ENCODE data around the gene WNT7A.

Gene WNT7A

DNA sequence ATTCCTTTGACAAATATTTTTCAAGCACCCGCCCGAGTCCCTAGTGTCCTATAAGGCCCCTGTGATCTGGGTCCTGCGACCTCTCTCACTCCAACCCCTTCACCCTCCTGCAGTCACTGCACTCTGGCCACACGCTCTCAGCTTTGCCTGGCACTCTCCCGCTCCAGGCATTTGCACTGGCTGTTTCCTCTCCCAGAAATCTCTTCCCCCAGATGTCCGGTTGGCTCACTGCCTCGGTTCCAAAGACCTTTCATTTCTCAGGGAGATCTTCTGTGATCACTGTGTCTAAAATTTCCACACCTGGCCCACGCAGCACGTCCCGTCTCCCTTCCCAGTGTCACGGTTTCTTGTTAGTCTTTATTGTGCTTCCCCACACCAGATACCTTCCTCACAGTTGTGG lies 97.4 kb downstream of the WNT7A start:
- Histone ChIP-seq H3K36me3 (ENCODE audit: insufficient read depth, low read length) (no peaks in the 10 kb centered on the region), H3K27me3 (ENCODE audit: insufficient read depth, low read length) (no peaks in the 10 kb centered on the region)

DNA sequence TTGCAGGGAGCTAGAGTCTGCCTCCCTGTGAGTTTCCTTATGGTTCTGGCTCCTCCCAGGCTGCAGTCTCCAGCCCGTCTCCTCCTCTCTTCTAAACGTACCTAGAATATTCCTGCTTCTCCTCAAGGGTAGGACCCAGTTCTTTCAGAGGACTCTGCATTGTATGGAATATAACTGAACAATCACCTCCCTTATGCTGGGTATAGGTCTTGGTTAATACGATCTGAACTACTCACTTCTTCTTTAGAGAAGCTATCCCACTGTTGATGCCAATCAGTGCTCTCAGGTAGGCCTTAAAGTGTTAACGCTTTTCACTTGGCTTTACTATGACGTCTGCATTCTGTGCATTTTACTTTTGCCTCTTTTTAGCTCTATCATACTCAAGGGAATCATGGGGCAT lies 98.5 kb downstream of the WNT7A start:
- no peak overlapping the region for H3K9ac ChIP-seq (ENCODE audit: low read length)
- no peak overlapping the region for H3K4me3 ChIP-seq (ENCODE audit: low read depth, low read length, poor library complexity, severe bottlenecking)
- H3F3A ChIP-seq (ENCODE audit: insufficient read depth, low read length): no peaks in the 10 kb centered on the region
- no peaks in the 10 kb centered on the region for H3K36me3 ChIP-seq (ENCODE audit: insufficient read depth, low read length)
- no peaks in the 10 kb centered on the region for H4K20me1 ChIP-seq (ENCODE audit: insufficient read depth, low read length)
- H3K9me3 ChIP-seq (ENCODE audit: low read length): no peaks in the 10 kb centered on the region
- no peak overlapping the region for H3K4me2 ChIP-seq (ENCODE audit: low read length)
- H3K27ac ChIP-seq (ENCODE audit: low read depth, low read length, poor library complexity, severe bottlenecking): no peak overlapping the region
- no peaks in the 10 kb centered on the region for H3K9me2 ChIP-seq (ENCODE audit: low read depth, low read length)
- H2AFZ ChIP-seq (ENCODE audit: low read length): no peak overlapping the region
- H3K79me2 ChIP-seq (ENCODE audit: insufficient read depth, low read length): no peaks in the 10 kb centered on the region
- TF ChIP-seq CTCF (IDR thresholded peaks at IDR 0.05; ENCODE audit: low read length): no peak
- no peak for TF ChIP-seq EZH2 (IDR thresholded peaks at IDR 0.05; ENCODE audit: borderline replicate concordance, low read length)
- H3K27me3 ChIP-seq (ENCODE audit: insufficient read depth, low read length): no peaks in the 10 kb centered on the region
- H3K4me1 ChIP-seq (ENCODE audit: insufficient read depth, low read length, severe bottlenecking): no peaks in the 10 kb centered on the region

More for the DNA sequence above, 97.4 kb downstream of the WNT7A start:
- TF ChIP-seq CTCF (IDR thresholded peaks at IDR 0.05; ENCODE audit: low read length) (no peak), EZH2 (IDR thresholded peaks at IDR 0.05; ENCODE audit: borderline replicate concordance, low read length) (no peak)
- no peaks in the 10 kb centered on the region for H3F3A ChIP-seq (ENCODE audit: insufficient read depth, low read length)
- no peaks in the 10 kb centered on the region for H3K9me2 ChIP-seq (ENCODE audit: low read depth, low read length)
- no peak overlapping the region for H3K9ac ChIP-seq (ENCODE audit: low read length)
- H3K27ac ChIP-seq (ENCODE audit: low read depth, low read length, poor library complexity, severe bottlenecking): no peak overlapping the region
- H2AFZ ChIP-seq (ENCODE audit: low read length): no peak overlapping the region
- no peaks in the 10 kb centered on the region for H3K79me2 ChIP-seq (ENCODE audit: insufficient read depth, low read length)
- H3K4me2 ChIP-seq (ENCODE audit: low read length): no peak overlapping the region
- H3K4me1 ChIP-seq (ENCODE audit: insufficient read depth, low read length, severe bottlenecking): no peaks in the 10 kb centered on the region
- no peaks in the 10 kb centered on the region for H3K9me3 ChIP-seq (ENCODE audit: low read length)
- H3K4me3 ChIP-seq (ENCODE audit: low read depth, low read length, poor library complexity, severe bottlenecking): no peak overlapping the region
- no peaks in the 10 kb centered on the region for H4K20me1 ChIP-seq (ENCODE audit: insufficient read depth, low read length)

DNA sequence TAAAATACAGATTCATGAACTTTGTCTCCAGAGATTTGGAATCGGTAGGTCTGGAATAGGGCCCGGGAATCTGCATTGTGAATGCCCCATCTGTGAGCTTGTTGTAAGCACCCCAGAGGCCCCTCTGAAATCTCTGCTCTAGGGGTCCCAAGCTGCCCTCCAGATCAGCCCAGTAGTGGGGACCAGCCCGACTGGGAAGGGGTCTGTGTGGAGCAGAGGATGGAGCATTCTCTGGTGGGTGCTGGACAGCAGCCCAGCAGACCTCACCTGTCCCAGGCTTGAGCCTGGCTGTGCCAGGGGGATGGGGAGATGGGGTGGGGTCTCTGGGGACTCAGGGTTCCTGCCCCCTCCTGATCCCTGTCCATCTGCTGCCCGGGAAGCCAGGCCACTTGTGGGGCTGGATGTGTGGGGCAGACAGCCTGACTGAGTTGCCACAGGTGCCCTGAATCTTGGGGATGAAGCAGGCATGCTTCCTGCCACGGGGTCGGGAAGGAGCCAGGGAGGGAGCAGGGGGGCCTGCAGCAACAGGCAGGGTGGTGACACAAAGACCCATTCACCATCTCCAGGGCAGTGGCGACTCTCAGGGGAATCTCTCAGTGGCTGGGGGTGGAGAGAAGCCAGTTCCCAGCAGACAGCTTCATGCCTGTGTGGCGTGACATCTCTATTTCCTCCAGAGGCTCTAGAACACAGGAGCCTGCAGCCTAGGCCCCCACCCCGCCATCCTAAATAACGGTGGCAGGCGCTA lies 99.3 kb downstream of the WNT7A start:
- H3F3A ChIP-seq (ENCODE audit: insufficient read depth, low read length): no peaks in the 10 kb centered on the region
- TF ChIP-seq EZH2 (IDR thresholded peaks at IDR 0.05; ENCODE audit: borderline replicate concordance, low read length): no peak
- TF ChIP-seq CTCF (IDR thresholded peaks at IDR 0.05; ENCODE audit: low read length): no peak
- no peaks in the 10 kb centered on the region for H3K79me2 ChIP-seq (ENCODE audit: insufficient read depth, low read length)
- no peak overlapping the region for H2AFZ ChIP-seq (ENCODE audit: low read length)
- no peak overlapping the region for H3K9ac ChIP-seq (ENCODE audit: low read length)
- no peaks in the 10 kb centered on the region for H3K9me3 ChIP-seq (ENCODE audit: low read length)
- H4K20me1 ChIP-seq (ENCODE audit: insufficient read depth, low read length): no peaks in the 10 kb centered on the region
- no peak overlapping the region for H3K4me3 ChIP-seq (ENCODE audit: low read depth, low read length, poor library complexity, severe bottlenecking)
- no peak overlapping the region for H3K4me2 ChIP-seq (ENCODE audit: low read length)
- no peaks in the 10 kb centered on the region; the same call in 1 of the 2 replicates for H3K27me3 ChIP-seq (ENCODE audit: insufficient read depth, low read length)
- no peak overlapping the region for H3K27ac ChIP-seq (ENCODE audit: low read depth, low read length, poor library complexity, severe bottlenecking)
- H3K9me2 ChIP-seq (ENCODE audit: low read depth, low read length): no peaks in the 10 kb centered on the region
- H3K36me3 ChIP-seq (ENCODE audit: insufficient read depth, low read length): no peaks in the 10 kb centered on the region
- H3K4me1 ChIP-seq (ENCODE audit: insufficient read depth, low read length, severe bottlenecking): no peaks in the 10 kb centered on the region

Data from OCI-LY1 (cell line).